ENCODE measurements around the gene SCYL2. TPM values are rescaled to one million over a fixed set of nuclear protein-coding genes. Genes with fewer than 3 reads are reported as not detected.
"Not testable (repeated sequence)": the region's sequence is repeated elsewhere in the genome, so short reads cannot be mapped to it uniquely, and the experiment has no call there.

Gene SCYL2
- polyA plus RNA-seq, 3 donors: 16.5 to 25.5 (median 20.4) TPM

DNA sequence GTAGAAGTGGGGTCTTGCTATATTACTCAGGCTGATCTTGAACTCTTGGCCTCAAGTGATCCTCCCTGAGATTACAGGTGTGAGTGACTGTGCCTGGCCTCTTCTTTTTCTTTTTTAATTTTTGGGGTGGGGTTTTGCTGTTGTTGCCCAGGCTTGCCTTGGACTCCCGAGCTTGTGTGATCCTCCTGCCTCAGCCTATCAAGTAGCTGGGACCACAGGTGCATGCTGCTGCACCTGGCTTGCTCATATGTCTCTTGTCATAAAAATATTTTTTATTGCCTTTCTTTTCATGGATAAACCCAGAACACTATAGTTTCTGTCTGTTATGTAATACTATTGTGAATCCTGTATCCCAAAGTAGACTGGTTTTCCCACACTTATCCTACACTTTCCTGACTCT lies 26.0 kb downstream of the SCYL2 start:
- no peaks in the 10 kb centered on the region for H4K20me1 ChIP-seq (ENCODE audit: insufficient read depth, low read length)
- Mint-ChIP-seq H3K4me1 (no peaks in the 10 kb centered on the region), H3K9me3 (peaks cover 0 to 3% (median 0%) of the 10 kb centered on the region in 7 donors), H3K4me3 (no peak overlapping the region), H3K27me3 (ENCODE audit: low read depth in 3 of 3) (no peaks in the 10 kb centered on the region), H3K36me3 (peaks cover 49 to 64% of the 10 kb centered on the region in 2 donors), H3K27ac (no peak overlapping the region)
- H3K9ac ChIP-seq (ENCODE audit: insufficient read depth, low read length, poor library complexity, severe bottlenecking): no peak overlapping the region
- no peaks in the 10 kb centered on the region for H3K79me2 ChIP-seq (ENCODE audit: insufficient read depth, low read length)
- no peaks in the 10 kb centered on the region for H3K9me3 ChIP-seq (replicated peaks in 1 of 2; ENCODE audit: control insufficient read depth in 1 of 2, insufficient read depth in 1 of 2, low read length in 2 of 2)
- no peak overlapping the region for H3K4me2 ChIP-seq (replicated peaks; ENCODE audit: extremely low read depth, low read length, poor library complexity, severe bottlenecking)
- no peaks in the 10 kb centered on the region for H3K27me3 ChIP-seq (ENCODE audit: control insufficient read depth in 2 of 2, insufficient read depth in 2 of 2, low read length in 2 of 2)
- H3K36me3 ChIP-seq (replicated peaks in 1 of 2; ENCODE audit: control insufficient read depth in 1 of 2, insufficient read depth in 2 of 2, low read length in 2 of 2): peaks cover 25 to 63% of the 10 kb centered on the region in 2 donors
- WGBS (ENCODE audit: insufficient coverage): no CpG with 5 or more reads among the region's 1 CpG
- TF ChIP-seq, protein P1, sequence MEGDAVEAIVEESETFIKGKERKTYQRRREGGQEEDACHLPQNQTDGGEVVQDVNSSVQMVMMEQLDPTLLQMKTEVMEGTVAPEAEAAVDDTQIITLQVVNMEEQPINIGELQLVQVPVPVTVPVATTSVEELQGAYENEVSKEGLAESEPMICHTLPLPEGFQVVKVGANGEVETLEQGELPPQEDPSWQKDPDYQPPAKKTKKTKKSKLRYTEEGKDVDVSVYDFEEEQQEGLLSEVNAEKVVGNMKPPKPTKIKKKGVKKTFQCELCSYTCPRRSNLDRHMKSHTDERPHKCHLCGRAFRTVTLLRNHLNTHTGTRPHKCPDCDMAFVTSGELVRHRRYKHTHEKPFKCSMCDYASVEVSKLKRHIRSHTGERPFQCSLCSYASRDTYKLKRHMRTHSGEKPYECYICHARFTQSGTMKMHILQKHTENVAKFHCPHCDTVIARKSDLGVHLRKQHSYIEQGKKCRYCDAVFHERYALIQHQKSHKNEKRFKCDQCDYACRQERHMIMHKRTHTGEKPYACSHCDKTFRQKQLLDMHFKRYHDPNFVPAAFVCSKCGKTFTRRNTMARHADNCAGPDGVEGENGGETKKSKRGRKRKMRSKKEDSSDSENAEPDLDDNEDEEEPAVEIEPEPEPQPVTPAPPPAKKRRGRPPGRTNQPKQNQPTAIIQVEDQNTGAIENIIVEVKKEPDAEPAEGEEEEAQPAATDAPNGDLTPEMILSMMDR (IDR thresholded peaks at IDR 0.05): no peak
- intact Hi-C loops (cut with micrococcal nuclease): no loop called here
- H3K27ac ChIP-seq (ENCODE audit: low read depth in 1 of 2, low read length in 2 of 2): no peak overlapping the region
- H3K4me3 ChIP-seq (replicated peaks in 1 of 3; ENCODE audit: low read depth in 2 of 3, low read length in 3 of 3): no peak overlapping the region
- H2AFZ ChIP-seq (ENCODE audit: insufficient read depth, low read depth, low read length, poor library complexity, severe bottlenecking): no peak overlapping the region
- no peak for DNase-seq
- H3K4me1 ChIP-seq (ENCODE audit: control insufficient read depth in 1 of 2, insufficient read depth in 2 of 2, low read length in 2 of 2): no peaks in the 10 kb centered on the region

DNA sequence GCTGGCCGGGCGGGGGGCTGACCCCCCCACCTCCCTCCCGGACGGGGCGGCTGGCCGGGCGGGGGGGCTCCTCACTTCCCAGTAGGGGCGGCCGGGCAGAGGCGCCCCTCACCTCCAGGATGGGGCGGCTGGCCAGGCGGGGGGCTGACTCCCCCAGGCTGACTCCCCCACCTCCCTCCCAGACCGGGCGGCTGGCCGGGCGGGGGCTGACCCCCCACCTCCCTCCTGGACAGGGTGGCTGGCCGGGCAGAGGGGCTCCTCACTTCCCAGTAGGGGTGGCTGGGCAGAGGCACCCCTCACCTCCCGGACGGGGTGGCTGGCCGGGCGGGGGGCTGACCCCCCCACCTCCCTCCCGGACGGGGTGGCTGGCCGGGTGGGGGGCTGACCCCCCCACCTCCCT lies 27.4 kb downstream of the SCYL2 start:
- H3K9me3 ChIP-seq (replicated peaks in 1 of 2; ENCODE audit: control insufficient read depth in 1 of 2, insufficient read depth in 1 of 2, low read length in 2 of 2); H3K27me3 ChIP-seq (ENCODE audit: control insufficient read depth in 2 of 2, insufficient read depth in 2 of 2, low read length in 2 of 2); H3K4me1 ChIP-seq (ENCODE audit: control insufficient read depth in 1 of 2, insufficient read depth in 2 of 2, low read length in 2 of 2); H3K4me2 ChIP-seq (replicated peaks; ENCODE audit: extremely low read depth, low read length, poor library complexity, severe bottlenecking); H3K4me3 ChIP-seq (replicated peaks in 1 of 3; ENCODE audit: low read depth in 2 of 3, low read length in 3 of 3); H3K9me3 Mint-ChIP-seq; H3K4me1 Mint-ChIP-seq; intact Hi-C loops (cut with micrococcal nuclease); H3K27me3 Mint-ChIP-seq (ENCODE audit: low read depth in 3 of 3); H2AFZ ChIP-seq (ENCODE audit: insufficient read depth, low read depth, low read length, poor library complexity, severe bottlenecking); H3K27ac ChIP-seq (ENCODE audit: low read depth in 1 of 2, low read length in 2 of 2); H3K79me2 ChIP-seq (ENCODE audit: insufficient read depth, low read length); H3K4me3 Mint-ChIP-seq; H3K27ac Mint-ChIP-seq; H4K20me1 ChIP-seq (ENCODE audit: insufficient read depth, low read length); DNase-seq; H3K9ac ChIP-seq (ENCODE audit: insufficient read depth, low read length, poor library complexity, severe bottlenecking): not testable (repeated sequence)
- peaks cover 50 to 72% of the 10 kb centered on the region in 2 donors for H3K36me3 Mint-ChIP-seq
- WGBS (ENCODE audit: insufficient coverage): no CpG with 5 or more reads among the region's 24 CpGs
- H3K36me3 ChIP-seq (replicated peaks in 1 of 2; ENCODE audit: control insufficient read depth in 1 of 2, insufficient read depth in 2 of 2, low read length in 2 of 2): peaks cover 26 to 70% of the 10 kb centered on the region in 2 donors
